TTC549 (cell line): Measurements from ENCODE around the gene TKT.

Source experiments
- FAIRE-seq: peaks from 2 replicates; lab custom pipeline; 2012; peaks lifted over from hg19 to GRCh38; lab: Jason Lieb, UNC

Gene TKT

DNA sequence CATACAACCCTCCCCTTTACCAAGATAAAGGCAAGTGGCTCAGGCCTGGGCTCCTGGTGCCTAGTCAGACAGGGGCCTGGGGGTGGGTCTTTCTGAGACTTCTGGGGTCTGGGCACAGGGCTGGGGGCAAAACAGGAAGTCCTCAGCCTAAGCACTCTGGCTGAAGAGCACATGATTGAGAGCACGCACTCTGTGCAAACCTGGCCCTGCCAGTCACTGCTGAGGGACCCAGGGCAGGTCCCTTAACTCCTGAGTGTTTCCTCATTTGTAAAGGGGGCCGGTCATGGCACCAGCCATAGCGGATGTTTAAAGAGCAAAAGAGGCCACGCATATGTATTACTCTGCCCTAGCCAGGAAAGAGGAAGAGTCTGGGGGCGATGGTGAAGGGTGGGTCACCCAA, 16.0 kb downstream of the TKT start:
- FAIRE-seq, result no peak

- FAIRE-seq, result no peak
Measured at GRCh38 chr3:53238886-53239285, 16.9 kb downstream of the TKT start.

DNA sequence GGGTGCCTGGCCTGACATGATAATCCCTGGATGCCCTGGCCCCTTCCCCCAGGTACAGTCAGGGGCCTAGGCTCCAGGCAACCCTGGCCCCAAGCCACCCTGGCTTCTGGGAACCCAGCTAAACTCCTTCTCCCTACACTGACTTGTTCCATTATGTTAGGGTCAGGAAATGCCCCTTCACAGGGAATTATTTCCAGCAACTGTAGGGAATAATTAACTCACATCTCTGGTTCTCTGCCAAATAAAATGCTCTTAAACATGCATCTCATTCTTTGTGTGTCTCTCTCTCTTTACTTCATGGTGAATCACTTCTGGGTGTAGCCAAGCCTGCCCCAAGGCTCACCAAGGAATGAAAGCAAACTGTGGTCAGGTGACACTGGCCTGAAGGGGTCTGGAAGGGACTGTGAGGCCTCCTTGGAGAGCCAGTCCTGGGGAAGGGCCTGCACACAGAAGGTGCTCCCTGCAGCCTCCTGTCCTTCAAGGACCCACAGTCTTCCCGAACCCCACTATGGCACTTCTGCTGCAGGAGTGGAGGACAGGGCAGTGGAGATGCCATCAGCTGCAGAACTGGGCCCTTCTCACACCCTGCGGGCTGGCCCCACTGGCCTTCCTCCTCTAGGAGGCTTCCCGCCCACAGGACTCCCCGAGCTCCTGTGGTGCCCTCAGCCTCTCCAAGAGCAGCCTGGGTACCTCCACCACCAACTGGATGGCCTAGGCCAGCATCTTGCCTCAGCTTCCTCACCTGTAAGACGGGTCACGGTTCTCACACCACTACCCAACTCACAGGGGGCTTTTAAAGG, 17.6 kb downstream of the TKT start:
- FAIRE-seq, result no peak

DNA sequence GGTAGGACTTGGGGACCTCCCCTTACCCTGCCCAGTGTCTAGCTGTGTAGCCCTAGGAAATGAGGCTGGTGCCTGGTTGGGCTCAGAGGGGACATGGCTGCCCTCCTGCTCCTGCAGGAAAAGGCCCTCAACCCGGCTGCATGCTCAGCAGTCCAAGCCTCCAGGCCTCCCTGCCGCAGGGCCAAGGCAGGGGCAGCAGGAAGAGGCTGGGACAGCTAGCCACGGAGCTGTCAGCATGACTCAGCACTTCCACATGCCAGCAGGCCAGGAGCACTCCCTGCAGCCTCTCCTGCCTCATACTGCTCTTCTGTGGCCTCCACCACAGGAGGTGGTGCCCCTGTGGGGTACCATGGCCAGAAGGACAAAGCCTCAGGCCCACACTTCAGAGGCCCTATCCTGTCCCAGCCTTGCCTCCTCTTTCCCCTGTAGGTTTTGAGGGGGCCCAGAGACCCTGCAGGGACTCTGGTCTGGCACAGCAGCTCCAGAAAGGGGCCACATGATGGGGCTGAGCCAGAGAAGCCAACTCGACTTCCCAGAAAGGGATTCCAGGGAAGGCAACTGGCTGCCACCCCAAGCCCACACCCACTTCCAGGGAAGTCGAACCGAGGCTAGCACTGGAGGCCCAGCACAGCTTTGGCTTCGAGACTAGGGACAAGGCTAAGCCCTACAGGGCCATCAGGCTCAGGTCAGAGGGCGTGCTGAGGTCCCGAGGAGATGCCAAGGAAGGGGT, 19.5 kb downstream of the TKT start:
- no peak for FAIRE-seq

DNA sequence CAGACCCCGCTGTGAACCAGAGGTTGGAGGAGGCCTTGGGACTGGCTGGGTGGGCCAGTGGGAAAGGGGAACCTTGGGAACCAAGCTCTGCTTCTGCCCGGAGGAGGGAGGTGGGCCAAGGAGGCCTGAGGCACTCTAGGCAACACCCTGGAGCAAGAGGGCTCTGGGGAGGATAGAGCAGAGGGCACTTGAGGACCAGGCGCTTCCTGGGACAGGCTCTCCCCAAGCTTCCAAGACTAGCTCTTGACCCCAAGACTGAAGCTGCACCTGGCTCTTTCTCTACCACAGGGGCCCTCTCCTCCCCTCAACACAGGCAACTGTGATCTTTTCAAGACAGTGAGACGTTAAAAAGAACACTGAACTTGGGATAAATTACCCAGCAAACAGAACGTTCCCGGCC, 20.3 kb downstream of the TKT start:
- no peak for FAIRE-seq

- FAIRE-seq, result no peak
Measured at GRCh38 chr3:53234841-53235232, 21.0 kb downstream of the TKT start.

DNA sequence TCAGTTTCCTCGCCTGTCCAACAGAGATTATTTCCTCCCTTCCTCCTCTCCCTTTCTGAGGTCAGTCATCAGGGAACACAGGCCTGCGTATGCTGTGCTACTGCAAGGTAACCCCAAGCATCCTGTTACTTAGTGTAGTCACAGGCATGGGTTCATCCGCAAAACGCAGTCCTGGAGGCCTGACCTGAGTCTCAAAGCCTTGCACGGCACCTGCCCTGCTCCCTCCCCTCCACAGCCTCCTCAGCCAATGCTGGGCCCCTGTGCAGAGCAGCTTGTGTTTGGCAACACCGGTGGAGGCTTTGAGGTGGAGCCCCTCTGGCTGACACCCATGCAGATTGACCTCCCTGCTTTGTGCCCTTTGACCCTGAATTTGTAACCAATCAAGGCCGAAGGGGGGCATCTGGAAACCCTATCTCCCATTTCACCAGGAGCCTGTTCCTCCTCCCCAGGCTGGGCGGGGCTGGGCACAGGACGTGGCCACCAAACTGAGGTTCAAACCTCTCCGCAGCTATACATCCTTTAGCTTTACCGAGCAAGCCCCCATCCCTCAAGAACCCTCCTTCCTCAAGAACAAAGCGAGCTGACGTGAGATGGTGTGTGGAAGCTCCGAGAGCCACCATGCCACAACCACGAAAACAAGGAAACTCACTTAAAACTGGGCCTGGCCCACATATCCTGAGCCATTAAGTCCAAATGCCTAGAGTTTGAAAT, 21.5 kb downstream of the TKT start:
- no peak for FAIRE-seq

DNA sequence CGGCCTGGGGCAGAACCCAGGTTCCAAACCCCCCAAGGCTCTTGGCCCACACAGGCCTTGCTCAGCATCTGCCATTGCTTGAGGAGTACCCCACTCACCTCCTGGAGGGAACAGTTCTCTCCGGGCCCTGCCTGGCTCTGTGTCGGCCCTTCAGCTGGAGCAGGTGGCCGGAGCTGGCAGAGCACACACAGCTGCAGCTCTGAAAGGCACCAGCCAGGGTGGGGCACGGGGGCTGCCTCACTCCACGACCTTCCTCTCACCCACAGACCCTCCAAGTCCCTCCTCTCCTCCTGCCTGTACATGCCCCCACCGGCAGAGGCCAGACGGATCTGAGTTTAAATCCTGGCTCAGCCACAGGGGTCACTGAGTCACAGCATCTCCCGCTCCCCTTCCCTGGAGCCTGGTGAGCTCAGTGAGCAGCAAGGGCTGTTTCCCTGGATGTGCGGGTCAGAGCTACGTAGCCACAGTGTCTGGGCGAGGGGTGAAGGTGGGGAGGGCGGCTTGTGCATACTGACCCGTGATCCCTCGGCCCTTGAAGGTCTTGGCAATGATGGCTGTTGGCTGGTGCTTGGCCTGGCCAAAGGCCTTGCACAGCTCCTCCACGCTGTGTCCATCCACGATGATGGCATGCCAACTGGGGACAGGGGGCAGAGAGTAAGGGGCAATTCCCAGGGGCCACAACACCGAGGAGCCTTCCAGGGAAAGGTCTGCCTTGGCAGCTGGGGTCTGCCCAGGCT, 23.0 kb downstream of the TKT start:
- FAIRE-seq, result no peak

DNA sequence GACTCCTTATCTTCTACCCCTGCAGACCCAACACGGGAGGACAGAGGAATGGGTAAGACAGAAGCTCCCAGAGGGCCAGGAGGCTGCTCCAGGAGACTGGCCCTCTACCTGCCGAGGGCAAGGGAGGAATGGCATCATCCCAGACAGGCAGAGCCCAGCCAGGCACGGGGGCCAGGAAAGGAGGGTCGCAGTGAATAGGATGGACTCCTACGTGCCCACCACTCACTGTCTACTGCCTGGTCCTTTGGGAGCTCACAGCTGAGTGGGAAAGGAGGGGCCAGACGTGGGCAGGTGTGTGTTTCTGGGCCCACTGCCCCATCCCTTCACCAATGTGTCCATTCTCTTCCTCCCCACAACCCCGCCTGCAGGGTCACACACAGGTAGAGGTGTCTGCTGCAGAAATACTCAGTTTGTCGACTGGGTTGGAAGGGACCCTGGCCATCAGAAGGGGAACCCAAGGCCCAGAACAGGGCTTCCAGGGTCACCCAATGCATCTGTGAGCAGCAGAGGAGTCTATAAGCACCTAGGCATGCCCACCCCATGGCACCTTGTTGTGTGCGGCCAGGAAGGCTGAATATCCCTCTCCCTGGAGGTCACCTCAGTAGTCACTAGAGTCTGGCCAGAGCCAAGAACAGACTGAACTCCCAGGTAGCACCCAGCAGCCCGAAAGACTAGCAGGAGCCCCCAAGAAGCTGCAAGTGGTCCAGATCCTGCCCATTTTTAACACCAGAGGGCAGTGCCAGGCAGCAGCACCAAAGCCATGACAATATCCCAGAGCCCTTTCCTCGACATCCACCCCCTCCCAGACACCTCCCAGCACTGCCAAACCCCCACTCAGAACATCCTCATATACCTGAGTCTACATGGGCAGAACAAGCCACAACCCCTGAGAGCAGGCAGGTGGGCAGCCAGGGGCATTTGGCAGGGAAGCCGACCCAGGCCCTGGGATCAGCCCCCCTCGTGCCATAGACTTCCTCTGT, 24.0 kb downstream of the TKT start:
- FAIRE-seq, result no peak

DNA sequence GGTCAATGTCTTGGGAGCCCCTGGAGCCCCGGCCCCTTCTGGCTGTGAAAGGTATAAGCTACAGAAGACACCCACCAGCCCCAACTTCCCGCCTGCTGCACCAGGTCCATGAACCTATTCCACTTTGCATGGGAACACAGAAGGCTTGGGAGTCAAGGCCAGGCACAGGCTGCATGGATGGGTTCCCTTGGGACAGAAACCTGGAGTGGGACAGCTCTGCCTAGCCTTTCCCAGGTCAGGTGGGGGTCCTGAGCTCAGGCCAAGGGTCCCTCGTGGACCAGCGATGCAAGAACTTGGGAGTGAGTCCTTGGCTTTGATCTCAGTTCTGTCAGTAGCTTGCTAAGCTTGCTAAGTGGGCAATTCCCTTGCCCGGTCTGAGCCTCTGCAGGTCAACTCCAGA, 25.0 kb downstream of the TKT start:
- FAIRE-seq, result no peak

DNA sequence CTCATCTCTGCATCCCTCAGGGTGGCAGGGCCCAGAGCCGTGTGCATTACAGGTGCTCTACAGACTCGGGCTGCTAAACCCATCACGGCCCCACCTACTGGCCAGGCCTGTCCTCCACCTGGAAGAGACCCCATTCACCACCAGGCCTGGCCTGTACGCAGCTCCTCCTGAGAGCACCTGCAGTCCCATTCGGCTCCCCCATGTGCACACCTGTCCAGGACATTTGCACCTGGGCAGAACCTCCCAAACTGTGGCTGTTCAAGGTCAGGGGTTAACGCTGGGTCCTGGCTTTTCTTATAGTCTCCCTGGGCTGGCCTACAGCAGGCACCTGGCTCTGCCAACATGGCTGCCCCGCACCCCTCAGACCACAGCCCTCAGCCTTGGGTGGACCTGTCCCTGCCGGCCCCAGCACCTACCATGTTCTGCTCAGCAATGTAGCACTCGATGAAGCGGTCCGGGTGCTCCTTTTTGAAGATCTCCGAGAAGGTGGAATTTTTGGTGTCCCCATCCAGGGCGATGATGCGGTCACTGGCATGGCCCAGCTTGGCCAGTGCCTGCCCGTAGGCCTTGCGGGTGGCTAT, 25.7 kb downstream of the TKT start:
- FAIRE-seq, result no peak

DNA sequence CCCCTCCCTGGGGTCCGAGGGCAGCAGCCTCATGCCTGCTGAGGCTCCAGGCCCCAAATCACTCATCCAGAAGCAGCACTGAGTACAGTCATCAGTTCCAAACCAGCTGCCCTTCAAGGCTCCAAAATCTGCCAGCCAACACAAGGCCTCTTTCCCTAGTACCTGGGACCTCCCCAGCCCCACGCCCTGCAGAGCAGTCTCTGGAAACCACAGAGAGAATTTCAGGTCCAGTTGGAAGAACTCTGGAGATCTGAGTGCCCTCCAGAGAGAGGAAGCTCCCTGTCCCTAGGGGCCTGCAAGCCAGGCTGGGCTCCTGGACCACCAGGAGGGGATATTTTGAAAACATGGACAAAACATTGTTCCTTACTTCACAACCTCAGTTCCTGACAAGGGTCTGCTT, 26.2 kb downstream of the TKT start:
- no peak for FAIRE-seq

DNA sequence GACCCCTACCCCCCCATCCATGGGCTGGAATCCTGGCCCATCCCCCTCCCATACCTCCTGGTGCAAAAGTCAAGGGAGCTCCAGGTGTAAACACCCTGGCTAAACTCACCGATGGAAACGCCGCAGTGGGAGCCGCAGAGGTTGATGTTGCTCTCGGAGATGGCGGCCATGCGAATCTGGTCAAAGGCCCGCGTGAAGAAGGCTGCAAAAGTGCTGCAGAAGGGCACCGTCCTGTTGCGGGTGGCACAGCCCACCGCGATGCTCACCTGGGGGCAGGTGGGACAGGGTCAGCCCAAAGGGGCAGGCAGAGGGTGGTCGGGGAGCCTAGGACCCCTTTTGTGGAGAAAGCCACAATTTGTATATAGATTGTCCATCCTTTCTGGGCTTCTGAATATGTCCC, 26.7 kb downstream of the TKT start:
- FAIRE-seq, result no peak

- FAIRE-seq, result no peak
Measured at GRCh38 chr3:53227993-53228885, 27.6 kb downstream of the TKT start.

DNA sequence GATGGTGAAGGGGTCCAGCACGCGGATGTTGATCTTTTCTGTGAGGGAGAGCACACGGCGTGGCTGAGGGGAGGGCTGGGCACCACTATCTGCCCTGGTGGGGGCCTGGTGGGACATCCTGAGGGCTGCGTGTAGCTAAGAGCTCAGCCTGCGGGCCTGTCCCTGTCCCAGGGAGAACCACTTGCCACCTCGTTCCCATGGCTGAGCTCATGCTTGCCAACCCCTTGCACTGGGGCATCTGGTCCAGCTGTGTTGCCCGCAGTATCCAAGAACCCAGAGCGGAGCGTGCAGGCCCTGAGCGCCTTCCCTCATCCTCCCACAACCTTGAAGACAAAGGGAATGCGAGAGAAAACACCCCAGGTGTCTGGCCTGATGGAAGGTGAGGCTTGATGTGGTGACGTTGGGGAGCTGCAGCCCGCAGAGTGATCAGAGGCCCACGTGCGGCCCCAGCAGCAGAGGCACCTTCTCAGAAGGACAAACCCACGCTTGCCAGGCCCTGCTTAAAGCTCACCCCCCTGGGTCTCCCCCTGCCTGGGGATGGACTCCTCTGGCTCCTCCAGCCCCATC, 28.9 kb downstream of the TKT start:
- no peak for FAIRE-seq

GRCh38 chr3:53226142-53226840, 29.5 kb downstream of the TKT start:
- no peak for FAIRE-seq

DNA sequence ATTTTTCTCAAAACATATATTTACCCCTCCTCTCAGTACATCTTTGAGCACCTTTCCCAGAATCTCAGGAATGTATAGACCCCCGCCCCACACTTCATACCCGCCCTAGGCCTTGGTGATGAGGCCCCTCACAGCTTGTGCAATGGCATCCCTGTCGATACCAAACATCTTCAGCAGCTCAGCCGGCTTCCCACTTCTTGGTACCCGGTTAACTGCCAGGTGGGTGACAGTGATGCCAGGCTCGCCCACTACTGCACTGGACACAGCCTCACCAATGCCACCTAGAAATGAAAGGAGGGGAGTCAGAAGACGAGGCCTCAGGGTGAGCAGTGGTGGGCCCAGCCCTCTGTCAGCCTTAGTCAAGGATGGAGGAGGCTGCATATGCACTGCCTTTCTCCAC, 30.2 kb downstream of the TKT start:
- FAIRE-seq, result no peak

GRCh38 chr3:53225181-53225580, 30.6 kb downstream of the TKT start:
- no peak for FAIRE-seq

GRCh38 chr3:53224536-53224935, 31.3 kb downstream of the TKT start:
- no peak for FAIRE-seq
